ENCODE data around the gene C12orf42.

DNA sequence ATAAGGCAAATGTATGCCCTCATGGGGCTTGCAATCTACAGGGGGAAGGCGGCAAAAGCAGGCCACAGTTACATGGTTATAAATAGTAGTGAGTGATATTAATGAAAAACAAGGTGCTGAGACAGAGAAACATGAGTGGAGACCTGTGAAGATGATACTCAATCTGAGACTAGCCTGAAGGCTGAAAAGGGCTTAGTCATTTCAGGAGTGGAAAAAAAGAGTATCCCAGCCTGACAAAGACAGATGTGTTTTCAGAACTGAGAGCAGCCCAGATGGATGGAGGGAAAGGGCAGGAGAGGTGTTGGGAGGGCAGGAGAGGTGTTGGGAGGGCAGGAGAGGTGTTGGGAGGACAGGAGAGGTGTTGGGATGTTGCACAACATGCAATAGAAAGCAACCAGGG, 181.9 kb downstream of the C12orf42 start:
- TF ChIP-seq, protein P1, sequence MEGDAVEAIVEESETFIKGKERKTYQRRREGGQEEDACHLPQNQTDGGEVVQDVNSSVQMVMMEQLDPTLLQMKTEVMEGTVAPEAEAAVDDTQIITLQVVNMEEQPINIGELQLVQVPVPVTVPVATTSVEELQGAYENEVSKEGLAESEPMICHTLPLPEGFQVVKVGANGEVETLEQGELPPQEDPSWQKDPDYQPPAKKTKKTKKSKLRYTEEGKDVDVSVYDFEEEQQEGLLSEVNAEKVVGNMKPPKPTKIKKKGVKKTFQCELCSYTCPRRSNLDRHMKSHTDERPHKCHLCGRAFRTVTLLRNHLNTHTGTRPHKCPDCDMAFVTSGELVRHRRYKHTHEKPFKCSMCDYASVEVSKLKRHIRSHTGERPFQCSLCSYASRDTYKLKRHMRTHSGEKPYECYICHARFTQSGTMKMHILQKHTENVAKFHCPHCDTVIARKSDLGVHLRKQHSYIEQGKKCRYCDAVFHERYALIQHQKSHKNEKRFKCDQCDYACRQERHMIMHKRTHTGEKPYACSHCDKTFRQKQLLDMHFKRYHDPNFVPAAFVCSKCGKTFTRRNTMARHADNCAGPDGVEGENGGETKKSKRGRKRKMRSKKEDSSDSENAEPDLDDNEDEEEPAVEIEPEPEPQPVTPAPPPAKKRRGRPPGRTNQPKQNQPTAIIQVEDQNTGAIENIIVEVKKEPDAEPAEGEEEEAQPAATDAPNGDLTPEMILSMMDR (IDR thresholded peaks at IDR 0.05) = no peak
- TF ChIP-seq POLR2A (IDR thresholded peaks at IDR 0.05) = no peak

Measured in Peyer's patch (tissue), 4 donors.